HG02943 (cell line): Measurements from ENCODE around the gene JADE3.

Experiments used
- ATAC-seq: cut with Tn5 transposase; IDR thresholded peaks from one replicate; pipeline ENCODE4 v1.9.1; 2021; ENCODE audit warnings: mild to moderate bottlenecking, low read depth, moderate library complexity; ENCODE audit not compliant: unreplicated experiment

Gene JADE3

GRCh38 chrX:46912098-46912602 is at the start of gene JADE3:
Gene JADE3, plus strand, starts transcription at chrX:46912421. Its CDS starts 72,474 bp downstream, at chrX:46984895.
- no peak for ATAC-seq

- no peak for ATAC-seq
These were observed 49.1 kb upstream of the JADE3 start for GRCh38 chrX:46863072-46863471.

DNA sequence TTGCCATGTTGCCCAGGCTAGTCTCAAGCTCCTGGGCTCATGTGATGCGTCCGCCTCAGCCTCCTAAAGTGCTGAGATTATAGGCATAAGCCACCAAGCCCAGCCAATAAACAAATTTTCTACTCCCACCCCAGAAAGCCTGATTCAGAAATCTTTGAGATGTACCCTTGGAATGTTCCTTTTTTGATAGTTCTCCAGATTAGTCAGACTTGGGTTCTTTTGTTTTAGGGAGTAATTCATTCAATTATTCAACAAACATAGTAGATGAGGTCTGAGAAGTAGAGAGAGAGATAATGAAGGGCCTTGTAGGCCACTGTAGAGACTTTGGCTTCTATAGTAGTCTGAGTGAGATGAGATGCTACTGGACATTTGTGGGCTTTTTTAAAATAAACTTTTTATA is 47.6 kb upstream of the JADE3 start:
- ATAC-seq = no peak

GRCh38 chrX:46865281-46865680 is 46.9 kb upstream of the JADE3 start:
- no peak for ATAC-seq

DNA sequence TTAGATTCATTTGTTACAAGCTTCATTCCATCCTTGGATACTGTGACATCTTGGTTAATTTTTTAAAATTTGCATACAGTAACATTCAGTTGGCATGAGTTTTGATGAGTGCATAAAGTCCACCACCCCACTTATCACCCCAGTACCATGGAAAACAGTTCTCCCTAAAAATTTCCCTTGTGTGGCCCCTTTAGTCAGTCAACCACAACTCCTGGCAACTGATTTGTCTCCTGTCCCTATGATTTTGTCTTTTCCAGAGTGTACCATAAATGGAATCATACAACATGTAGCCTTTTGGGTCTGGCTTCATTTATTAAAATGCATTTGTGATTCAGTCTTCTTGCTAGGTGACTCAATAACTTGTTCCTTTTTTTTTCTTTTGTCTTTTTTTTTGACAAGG is 45.5 kb upstream of the JADE3 start:
- no peak for ATAC-seq

DNA sequence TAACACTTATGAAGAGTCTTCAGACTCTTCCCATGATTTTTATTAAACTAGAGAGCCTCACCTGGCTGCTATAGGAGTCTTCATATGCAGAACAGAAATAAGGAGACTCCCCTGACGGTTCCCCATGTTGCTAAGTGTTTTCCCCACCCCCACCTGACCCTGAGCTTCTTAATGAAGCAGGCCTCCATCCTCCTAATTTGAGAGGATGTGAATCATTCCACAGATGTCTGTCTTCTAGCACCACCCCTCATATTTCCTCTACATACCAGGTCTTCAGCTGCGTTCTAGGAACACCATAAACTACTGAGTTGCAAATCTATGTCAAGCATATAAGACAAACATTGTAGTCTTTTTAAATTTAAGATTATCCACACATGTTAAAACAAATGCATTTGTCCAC is 38.5 kb upstream of the JADE3 start:
- no peak for ATAC-seq

- ATAC-seq = no peak
These were observed 35.3 kb upstream of the JADE3 start for GRCh38 chrX:46876901-46877300.

DNA sequence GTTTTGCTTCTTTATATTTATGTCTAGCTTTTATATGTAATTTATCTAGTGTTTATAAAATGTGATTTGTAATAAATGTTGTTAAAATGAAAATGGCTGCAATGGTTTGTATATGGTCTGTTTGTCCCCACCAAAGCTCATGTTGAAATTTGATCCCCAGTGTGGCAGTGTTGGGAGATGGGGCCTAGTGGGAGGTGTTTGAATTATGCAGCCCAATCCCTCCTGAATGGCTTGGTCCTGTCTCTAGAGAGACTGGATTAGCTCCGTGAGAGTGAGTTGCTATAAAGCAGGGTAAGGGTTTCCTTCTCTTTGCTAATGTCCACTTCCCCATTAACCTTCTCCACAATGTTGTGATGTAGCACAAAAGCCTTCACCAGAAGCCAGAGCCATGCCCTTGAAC is 30.0 kb upstream of the JADE3 start:
- no peak for ATAC-seq

GRCh38 chrX:46884799-46885198 is 27.4 kb upstream of the JADE3 start:
- no peak for ATAC-seq

- no peak for ATAC-seq
These were observed 14.0 kb upstream of the JADE3 start for GRCh38 chrX:46898207-46898606.

- ATAC-seq = peak; percentile 78
These were observed 8.6 kb upstream of the JADE3 start for GRCh38 chrX:46903458-46904242.

- no peak for ATAC-seq
These were observed 7.6 kb upstream of the JADE3 start for GRCh38 chrX:46904626-46905025.

DNA sequence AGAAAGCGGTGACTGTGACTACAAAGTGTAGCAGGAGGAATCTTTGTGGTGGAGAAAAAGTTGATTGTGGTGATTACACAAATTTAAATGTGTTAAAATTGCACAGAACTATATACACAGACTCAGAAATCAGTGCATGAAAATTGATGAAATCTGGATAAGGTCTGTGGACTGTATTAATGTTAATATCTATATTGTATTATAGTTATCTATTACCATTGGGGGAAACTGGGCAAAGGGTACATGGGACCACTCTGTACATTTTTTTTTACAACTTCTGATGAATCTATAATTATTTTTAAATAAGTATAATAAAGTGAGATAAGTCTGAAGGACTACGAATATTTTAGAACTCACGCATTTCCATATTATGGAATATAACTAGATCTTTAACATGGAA is 1.8 kb upstream of the JADE3 start:
- ATAC-seq = no peak

- ATAC-seq = no peak
These were observed 626 bp downstream of the JADE3 start for GRCh38 chrX:46912603-46913491.

DNA sequence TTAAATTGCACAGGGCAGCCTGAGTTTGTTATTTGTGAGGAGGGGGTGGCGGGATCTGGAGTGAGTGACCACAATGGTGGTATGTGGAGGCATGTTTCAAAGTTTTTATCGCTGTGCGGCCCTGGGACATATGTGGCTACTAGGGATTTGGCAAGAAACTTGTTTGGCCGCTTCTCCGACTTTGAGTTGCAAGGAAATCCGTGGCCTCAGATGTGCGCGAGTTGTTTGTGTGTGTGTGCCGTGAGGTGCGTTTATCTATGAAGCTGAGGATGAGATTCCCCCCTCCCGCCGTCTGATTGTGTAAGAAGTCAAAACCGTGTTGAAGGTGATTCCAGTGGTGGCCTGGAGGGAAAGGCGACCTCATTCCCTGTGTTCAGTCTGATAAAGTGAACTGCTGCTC is 1.4 kb downstream of the JADE3 start:
- ATAC-seq = no peak

DNA sequence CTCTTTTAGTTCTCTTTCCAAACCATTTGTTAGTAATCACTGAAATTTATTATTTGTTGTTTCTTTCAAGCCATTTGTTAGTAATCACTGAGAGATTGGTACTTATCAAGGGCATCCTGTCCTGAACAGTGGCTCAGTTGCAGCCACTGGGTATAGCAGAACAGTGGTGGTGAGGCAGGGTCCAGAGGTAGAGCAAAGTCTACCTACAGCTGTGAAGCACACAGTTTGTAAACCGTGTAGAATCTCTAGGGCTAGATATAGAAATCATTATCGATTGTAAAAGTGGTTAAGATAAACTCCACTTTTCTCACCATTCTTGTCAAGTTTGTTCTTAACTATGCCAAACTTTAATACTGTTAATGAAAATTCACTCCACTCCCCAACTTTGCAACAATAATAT is 4.1 kb downstream of the JADE3 start:
- ATAC-seq = no peak

- no peak for ATAC-seq
These were observed 5.4 kb downstream of the JADE3 start for GRCh38 chrX:46917622-46918021.

GRCh38 chrX:46918434-46918833 is 6.2 kb downstream of the JADE3 start:
- ATAC-seq = no peak

- ATAC-seq = no peak
These were observed 8.0 kb downstream of the JADE3 start for GRCh38 chrX:46920235-46920634.

GRCh38 chrX:46922611-46923010 is 10.4 kb downstream of the JADE3 start:
- ATAC-seq = no peak

DNA sequence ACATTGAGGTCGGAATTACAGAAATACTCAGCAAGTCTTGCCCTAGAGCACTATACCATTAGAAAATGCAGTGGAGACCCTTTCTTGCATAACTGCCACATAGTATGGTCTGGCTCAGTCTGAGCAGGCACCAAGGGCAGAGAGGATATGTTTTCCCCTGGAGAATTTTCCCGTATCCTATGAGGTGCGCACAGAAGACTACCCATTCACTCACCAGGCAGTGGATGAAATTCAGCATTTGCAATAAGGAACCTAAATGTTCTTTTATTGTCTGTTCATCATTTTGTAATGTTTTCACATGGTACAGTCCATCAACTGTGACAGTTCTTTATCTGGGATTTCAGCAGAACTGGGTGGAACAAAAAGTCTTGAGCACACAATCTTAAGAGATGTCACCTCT is 15.5 kb downstream of the JADE3 start:
- ATAC-seq = no peak
